SK-N-SH (cell line): ENCODE data around the gene BRD9.

Source experiments
- EZH2phosphoT487 ChIP-seq: fragments of 200-600 bp; sonication (generic); IDR thresholded peaks from 2 replicates; pipeline ENCODE4 v1.6.1; 2017; ENCODE audit warnings: low read depth, mixed run types, mild to moderate bottlenecking, antibody characterized with exemption, moderate library complexity, borderline replicate concordance
- FOXJ3 ChIP-seq: sonication (generic); formaldehyde crosslinking; IDR thresholded peaks from 2 replicates; pipeline ENCODE4 v1.5.1; 2020; ENCODE audit warnings: mild to moderate bottlenecking, missing genetic modification reagents
- MXI1 ChIP-seq: IDR thresholded peaks from 2 replicates; pipeline ENCODE4 v1.6.1; 2012; ENCODE audit warnings: mild to moderate bottlenecking, low read depth, low read length, improper control_type of control experiment
- POLR2AphosphoS5 ChIP-seq: IDR thresholded peaks from 2 replicates; pipeline ENCODE4 v1.6.1; 2012; ENCODE audit warnings: low read depth, low read length
- RFX5 ChIP-seq: IDR thresholded peaks from 2 replicates; pipeline ENCODE4 v1.6.1; 2012; ENCODE audit warnings: mild to moderate bottlenecking, improper control_type of control experiment, low read length
- TF ChIP-seq, protein P1 (sequence below): fragments of 200-600 bp; sonication (generic); IDR thresholded peaks from 2 replicates; pipeline ENCODE4 v1.6.1; 2017; ENCODE audit warnings: antibody characterized with exemption, mild to moderate bottlenecking, moderate library complexity

DNA sequence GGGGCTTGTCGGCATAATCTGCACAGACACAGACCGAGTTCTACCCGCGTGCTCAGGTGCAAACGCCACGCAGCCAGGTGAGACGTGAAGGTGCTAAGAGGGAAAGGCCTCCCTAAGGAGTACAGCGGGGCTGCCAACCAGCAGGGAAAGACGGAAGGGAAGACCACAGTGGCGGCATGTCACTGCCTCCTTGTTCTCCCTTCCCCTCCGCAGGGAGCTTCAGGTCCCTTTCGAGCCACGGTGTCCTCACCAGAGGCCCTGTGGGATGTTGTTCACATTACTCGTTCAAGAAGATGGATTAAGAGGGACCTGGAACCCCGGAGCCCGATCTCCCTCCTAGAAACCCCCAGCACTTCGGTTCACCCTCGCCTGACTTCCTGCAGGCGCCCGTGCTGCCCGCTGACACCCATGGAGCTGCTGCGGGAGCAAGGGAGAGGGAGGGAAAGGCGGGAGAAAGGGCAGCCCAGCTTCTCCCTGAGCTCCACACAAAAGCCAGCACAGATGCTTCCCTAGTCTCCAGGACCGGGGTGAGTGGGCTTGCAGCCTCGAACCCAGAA is 686 bp downstream of the BRD9 start:
- TF ChIP-seq FOXJ3 (CRISPR knock-in tag) (no peak), MXI1 (no peak), RFX5 (no peak), EZH2phosphoT487 (no peak), POLR2AphosphoS5 (no peak)
- TF ChIP-seq, protein P1, sequence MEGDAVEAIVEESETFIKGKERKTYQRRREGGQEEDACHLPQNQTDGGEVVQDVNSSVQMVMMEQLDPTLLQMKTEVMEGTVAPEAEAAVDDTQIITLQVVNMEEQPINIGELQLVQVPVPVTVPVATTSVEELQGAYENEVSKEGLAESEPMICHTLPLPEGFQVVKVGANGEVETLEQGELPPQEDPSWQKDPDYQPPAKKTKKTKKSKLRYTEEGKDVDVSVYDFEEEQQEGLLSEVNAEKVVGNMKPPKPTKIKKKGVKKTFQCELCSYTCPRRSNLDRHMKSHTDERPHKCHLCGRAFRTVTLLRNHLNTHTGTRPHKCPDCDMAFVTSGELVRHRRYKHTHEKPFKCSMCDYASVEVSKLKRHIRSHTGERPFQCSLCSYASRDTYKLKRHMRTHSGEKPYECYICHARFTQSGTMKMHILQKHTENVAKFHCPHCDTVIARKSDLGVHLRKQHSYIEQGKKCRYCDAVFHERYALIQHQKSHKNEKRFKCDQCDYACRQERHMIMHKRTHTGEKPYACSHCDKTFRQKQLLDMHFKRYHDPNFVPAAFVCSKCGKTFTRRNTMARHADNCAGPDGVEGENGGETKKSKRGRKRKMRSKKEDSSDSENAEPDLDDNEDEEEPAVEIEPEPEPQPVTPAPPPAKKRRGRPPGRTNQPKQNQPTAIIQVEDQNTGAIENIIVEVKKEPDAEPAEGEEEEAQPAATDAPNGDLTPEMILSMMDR, result no peak
